OCI-LY7 (cell line): ENCODE data around the gene FADS6. TPM values are rescaled to one million over a fixed set of nuclear protein-coding genes. Genes with fewer than 3 reads are reported as not detected.

Source experiments
- BruUV-seq: library from RNA; stranded (reverse); fragments of 400-500 nt; replicated peaks from 2 replicates; lab custom pipeline; 2021; lab: Mats Ljungman, UMichigan
- CTCF ChIA-PET: fragments of 300-600 bp; sonication (Branson Sonifier 250); formaldehyde crosslinking; loops from one replicate; lab custom pipeline; 2022; ENCODE audit warnings: antibody characterized with exemption; ENCODE audit not compliant: unreplicated experiment; lab: Charles Lee
- POLR2A ChIA-PET: fragments of 300-600 bp; sonication (Branson Sonifier 250); formaldehyde crosslinking; loops from one replicate; lab custom pipeline; 2022; ENCODE audit warnings: antibody characterized with exemption; lab: Charles Lee
- DNase-seq: peaks from one replicate; pipeline ENCODE4 v3.0.0-alpha.2; 2015; ENCODE audit warnings: low spot score
- H2AFZ ChIP-seq: fragments of 200-600 bp; sonication (generic), shearing (Covaris generic); 2 replicates; pipeline ENCODE4 v1.6.1; 2014; ENCODE audit warnings: mild to moderate bottlenecking, antibody characterized with exemption, low read length, moderate library complexity
- H3K27ac ChIP-seq: fragments of 200-600 bp; sonication (generic); 2 replicates; pipeline ENCODE4 v1.5.1; 2014; ENCODE audit warnings: mixed run types, low read depth, mild to moderate bottlenecking, moderate library complexity, low read length, inconsistent platforms; ENCODE audit not compliant: poor library complexity, severe bottlenecking
- H3K36me3 ChIP-seq: fragments of 200-600 bp; sonication (generic); 2 replicates; pipeline ENCODE4 v1.6.1; 2014; ENCODE audit warnings: mild to moderate bottlenecking, antibody characterized with exemption, low read length, moderate library complexity, mixed read lengths; ENCODE audit not compliant: insufficient read depth
- H3K4me1 ChIP-seq: fragments of 200-600 bp; sonication (generic); 2 replicates; pipeline ENCODE4 v1.5.1; 2014; ENCODE audit warnings: mild to moderate bottlenecking, low read length; ENCODE audit not compliant: insufficient read depth, poor library complexity, severe bottlenecking
- H3K4me2 ChIP-seq: fragments of 200-600 bp; sonication (generic); 2 replicates; pipeline ENCODE4 v1.6.1; 2014; ENCODE audit warnings: mild to moderate bottlenecking, low read length
- H3K4me3 ChIP-seq: fragments of 200-600 bp; sonication (generic); 2 replicates; pipeline ENCODE4 v1.5.1; 2014; ENCODE audit warnings: mild to moderate bottlenecking, low read depth, low read length; ENCODE audit not compliant: poor library complexity, severe bottlenecking
- H3K79me2 ChIP-seq: fragments of 200-600 bp; sonication (generic); 2 replicates; pipeline ENCODE4 v1.6.1; 2016; ENCODE audit warnings: low read depth, mild to moderate bottlenecking, low read length, moderate library complexity, mixed read lengths; ENCODE audit not compliant: insufficient read depth
- H3K9me2 ChIP-seq: fragments of 200-600 bp; sonication (generic); 2 replicates; pipeline ENCODE4 v1.6.1; 2016; ENCODE audit warnings: mild to moderate bottlenecking, low read length, mixed read lengths; ENCODE audit not compliant: insufficient read depth
- H3K9me3 ChIP-seq: fragments of 200-600 bp; sonication (generic); 2 replicates; pipeline ENCODE4 v1.6.1; 2014; ENCODE audit warnings: mild to moderate bottlenecking, mixed run types, low read length, mixed read lengths
- H4K20me1 ChIP-seq: fragments of 200-600 bp; sonication (generic); 2 replicates; pipeline ENCODE4 v1.6.1; 2014; ENCODE audit warnings: mild to moderate bottlenecking, antibody characterized with exemption, low read length, moderate library complexity, mixed read lengths; ENCODE audit not compliant: insufficient read depth
- CTCF ChIP-seq: fragments of 200-600 bp; sonication (generic); conservative IDR thresholded peaks from 2 replicates; pipeline ENCODE4 v1.5.1; 2014; ENCODE audit warnings: mild to moderate bottlenecking, antibody characterized with exemption, low read length, moderate library complexity, mixed read lengths
- EZH2phosphoT487 ChIP-seq: fragments of 200-600 bp; sonication (generic); IDR thresholded peaks from 2 replicates; pipeline ENCODE4 v1.6.1; 2018; ENCODE audit warnings: low read depth, borderline replicate concordance, mild to moderate bottlenecking, mixed run types, antibody characterized with exemption, low read length, moderate library complexity, mixed read lengths
- intact Hi-C: fragments of 100-400 bp; cut with micrococcal nuclease; formaldehyde crosslinking; loops from one replicate; pipeline ENCODE4 v1.10.0; 2022; ENCODE audit not compliant: unreplicated experiment
- total RNA-seq, 2 experiments: library from RNA; depleted of rRNA in 1 of 2; stranded (reverse); fragments of >200 nt in 1 of 2; shearing (Covaris generic) in 1 of 2; gene quantifications; 2 replicates each; pipeline ENCODE4 v1.2.3, GENCODE V29; 2014 to 2022

FADS6 gene
- total RNA-seq, 2 experiments from 2014 or later = not detected

DNA sequence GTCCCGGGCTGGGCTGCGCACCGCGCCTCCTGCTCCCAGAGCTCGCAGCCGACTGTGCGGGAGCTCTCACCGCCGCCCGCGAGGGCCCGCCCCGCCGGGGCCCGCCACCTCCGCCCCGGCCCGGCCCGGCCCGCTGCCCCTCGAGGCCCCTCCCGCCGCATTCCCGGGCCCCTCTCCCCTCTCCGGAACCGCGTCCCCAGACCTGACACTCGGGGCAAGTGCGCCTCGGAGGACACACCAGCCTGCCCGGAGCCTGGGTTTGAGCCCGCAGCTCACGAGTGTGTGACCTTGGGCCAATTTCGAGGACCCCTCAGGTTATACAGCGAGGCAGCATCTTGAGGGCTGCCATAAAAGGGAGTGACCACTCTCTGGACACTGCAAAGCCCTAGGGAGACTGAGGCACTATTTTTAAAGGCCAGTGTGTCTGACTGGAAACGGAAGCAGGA, 31.7 kb downstream of the FADS6 start:
- Histone ChIP-seq H2AFZ (no peak overlapping the region), H3K27ac (no peak overlapping the region), H3K9me2 (no peaks in the 10 kb centered on the region), H3K4me3 (no peak overlapping the region), H3K4me2 (0 out of 2 replicates have a peak overlapping the region, but pooled peaks have one; percentile 14), H3K79me2 (no peaks in the 10 kb centered on the region), H3K9me3 (no peaks in the 10 kb centered on the region), H3K4me1 (peaks cover 19% of the 10 kb centered on the region), H4K20me1 (no peaks in the 10 kb centered on the region), H3K36me3 (no peaks in the 10 kb centered on the region)
- BruUV-seq = no TSS peak
- ChIA-PET CTCF (interaction anchor here (1.0 to 5.5 kb wide), 4 partner anchors 11 to 78 kb away, joined by 3 to 38 read pairs (median 6); partner anchors contain the start of gene FDXR), POLR2A (interaction anchor here (0.9 to 1.4 kb wide), 3 partner anchors 11 to 70 kb away, joined by 3 to 6 read pairs (median 5); partner anchors contain the start of gene FDXR)
- DNase-seq = no peak
- intact Hi-C loops = loop anchor here (1.0 to 2.0 kb wide), 3 partner anchors 29 to 205 kb away; no protein-coding TSS in a partner anchor
- TF ChIP-seq EZH2phosphoT487 (no peak), CTCF (no peak)

GRCh38 chr17:74860872-74861661, 32.4 kb downstream of the FADS6 start:
- Histone ChIP-seq H3K9me2 (no peaks in the 10 kb centered on the region), H3K4me3 (no peak overlapping the region)
- intact Hi-C loops = no loop called here

More at GRCh38 chr17:74860872-74861661, 32.4 kb downstream of the FADS6 start:
- TF ChIP-seq CTCF (no peak), EZH2phosphoT487 (no peak)
- peaks cover 15% of the 10 kb centered on the region for H3K4me1 ChIP-seq
- H3K4me2 ChIP-seq = no peak overlapping the region
- POLR2A ChIA-PET = no interaction called here
- DNase-seq = no peak
- no peaks in the 10 kb centered on the region for H3K9me3 ChIP-seq
- H2AFZ ChIP-seq = no peak overlapping the region
- H3K79me2 ChIP-seq = no peaks in the 10 kb centered on the region
- no peaks in the 10 kb centered on the region for H4K20me1 ChIP-seq
- no peak overlapping the region for H3K27ac ChIP-seq
- BruUV-seq = no TSS peak
- H3K36me3 ChIP-seq = no peaks in the 10 kb centered on the region
- CTCF ChIA-PET = interaction anchor here (0.7 to 5.5 kb wide), 3 partner anchors 12 to 85 kb away, joined by 3 to 38 read pairs (median 7); partner anchors contain the start of genes FDXR and NAT9
